ENCODE measurements around the gene ICE1.

DNA sequence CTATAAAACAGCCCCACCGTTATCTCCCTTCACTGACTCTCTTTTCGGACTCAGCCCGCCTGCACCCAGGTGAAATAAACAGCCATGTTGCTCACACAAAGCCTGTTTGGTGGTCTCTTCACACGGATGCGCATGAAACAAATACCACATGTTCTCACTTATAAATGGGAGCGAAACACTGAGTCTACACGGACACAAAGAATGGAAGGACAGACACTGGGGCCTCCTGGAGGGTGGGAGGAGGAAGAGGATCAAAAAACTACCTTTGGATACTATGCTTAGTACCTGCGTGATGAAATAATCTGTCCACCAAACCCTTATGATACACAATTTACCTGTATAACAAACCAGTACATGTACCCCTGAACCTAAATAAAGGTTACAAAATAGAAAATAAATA, 98.6 kb downstream of the ICE1 start:
- TF ChIP-seq CTCF (IDR thresholded peaks at IDR 0.05; ENCODE audit: low read depth, low read length, missing input control) (no peak), REST (IDR thresholded peaks at IDR 0.05) (no peak), MAX (IDR thresholded peaks at IDR 0.05) (no peak), SP1 (IDR thresholded peaks at IDR 0.05) (no peak), RAD21 (IDR thresholded peaks at IDR 0.05) (no peak)
- TF ChIP-seq, protein P1, sequence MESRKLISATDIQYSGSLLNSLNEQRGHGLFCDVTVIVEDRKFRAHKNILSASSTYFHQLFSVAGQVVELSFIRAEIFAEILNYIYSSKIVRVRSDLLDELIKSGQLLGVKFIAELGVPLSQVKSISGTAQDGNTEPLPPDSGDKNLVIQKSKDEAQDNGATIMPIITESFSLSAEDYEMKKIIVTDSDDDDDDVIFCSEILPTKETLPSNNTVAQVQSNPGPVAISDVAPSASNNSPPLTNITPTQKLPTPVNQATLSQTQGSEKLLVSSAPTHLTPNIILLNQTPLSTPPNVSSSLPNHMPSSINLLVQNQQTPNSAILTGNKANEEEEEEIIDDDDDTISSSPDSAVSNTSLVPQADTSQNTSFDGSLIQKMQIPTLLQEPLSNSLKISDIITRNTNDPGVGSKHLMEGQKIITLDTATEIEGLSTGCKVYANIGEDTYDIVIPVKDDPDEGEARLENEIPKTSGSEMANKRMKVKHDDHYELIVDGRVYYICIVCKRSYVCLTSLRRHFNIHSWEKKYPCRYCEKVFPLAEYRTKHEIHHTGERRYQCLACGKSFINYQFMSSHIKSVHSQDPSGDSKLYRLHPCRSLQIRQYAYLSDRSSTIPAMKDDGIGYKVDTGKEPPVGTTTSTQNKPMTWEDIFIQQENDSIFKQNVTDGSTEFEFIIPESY (IDR thresholded peaks at IDR 0.05) = no peak
